WTC11 (cell line): Measurements from ENCODE around the gene COPB2. TPM values are rescaled to one million over a fixed set of nuclear protein-coding genes. Genes with fewer than 3 reads are reported as not detected.

Experiments used
- ATAC-seq: fragments of 200-7000 bp; cut with Tn5 transposase; 2 replicates; pipeline ENCODE4 v1.10.0; 2021; ENCODE audit warnings: mild to moderate bottlenecking, moderate library complexity
- CTCF ChIA-PET: fragments of 300-600 bp; sonication (Branson Sonifier 250); formaldehyde crosslinking; loops from one replicate; lab custom pipeline; 2021; ENCODE audit warnings: antibody characterized with exemption; lab: Charles Lee
- POLR2A ChIA-PET: fragments of 350-600 bp; sonication (Branson Sonifier 250); formaldehyde crosslinking; loops from one replicate; lab custom pipeline; 2021; ENCODE audit warnings: antibody characterized with exemption; lab: Charles Lee
- DNase-seq: peaks from one replicate; pipeline ENCODE4 v3.0.0; 2021; ENCODE audit warnings: low spot score
- H3K27ac Mint-ChIP-seq: 2 replicates; pipeline ENCODE4 v1.8.0; 2021; ENCODE audit warnings: mixed read lengths
- H3K27me3 Mint-ChIP-seq: 2 replicates; pipeline ENCODE4 v1.8.0; 2021; ENCODE audit warnings: low read depth, mild to moderate bottlenecking, moderate library complexity, mixed read lengths
- H3K36me3 Mint-ChIP-seq: 2 replicates; pipeline ENCODE4 v1.8.0; 2021; ENCODE audit warnings: mixed read lengths
- H3K4me1 Mint-ChIP-seq: 2 replicates; pipeline ENCODE4 v1.8.0; 2022; ENCODE audit warnings: mixed read lengths
- H3K4me3 Mint-ChIP-seq: 2 replicates; pipeline ENCODE4 v1.8.0; 2021; ENCODE audit warnings: mild to moderate bottlenecking, moderate library complexity, mixed read lengths
- H3K9me3 Mint-ChIP-seq: 2 replicates; pipeline ENCODE4 v1.8.0; 2021; ENCODE audit warnings: mixed read lengths
- ATF1 ChIP-seq: sonication (generic); formaldehyde crosslinking; IDR thresholded peaks from 2 replicates; pipeline ENCODE4 v1.8.1; 2023; ENCODE audit warnings: mild to moderate bottlenecking, moderate library complexity, missing genetic modification reagents
- EMX1 ChIP-seq: fragments of 250-450 bp; sonication (Bioruptor Pico); IDR thresholded peaks from 2 replicates; pipeline ENCODE4 v1.8.0; 2021; ENCODE audit warnings: mild to moderate bottlenecking
- FOXJ3 ChIP-seq: sonication (generic); formaldehyde crosslinking; IDR thresholded peaks from 2 replicates; pipeline ENCODE4 v1.9.0; 2021; ENCODE audit warnings: missing genetic modification reagents, mild to moderate bottlenecking, borderline replicate concordance
- FOXK1 ChIP-seq: sonication (generic); formaldehyde crosslinking; IDR thresholded peaks from 2 replicates; pipeline ENCODE4 v1.8.0; 2022; ENCODE audit warnings: mild to moderate bottlenecking, moderate library complexity, missing genetic modification reagents
- GABPB1 ChIP-seq: sonication (generic); formaldehyde crosslinking; IDR thresholded peaks from 2 replicates; pipeline ENCODE4 v1.8.1; 2023; ENCODE audit warnings: mild to moderate bottlenecking, missing genetic modification reagents
- GTF2I ChIP-seq: fragments of 250-450 bp; sonication (Bioruptor Pico); conservative IDR thresholded peaks from 2 replicates; pipeline ENCODE4 v1.4.0; 2021; ENCODE audit warnings: mild to moderate bottlenecking
- IRF2 ChIP-seq: sonication (generic); formaldehyde crosslinking; IDR thresholded peaks from 2 replicates; pipeline ENCODE4 v1.8.0; 2022; ENCODE audit warnings: low read depth, missing genetic modification reagents, borderline replicate concordance
- JAZF1 ChIP-seq: fragments of 250-450 bp; sonication (Bioruptor Pico); IDR thresholded peaks from 2 replicates; pipeline ENCODE4 v1.9.0; 2021; ENCODE audit warnings: moderate library complexity, mild to moderate bottlenecking, inconsistent platforms
- NFATC4 ChIP-seq: fragments of 250-450 bp; sonication (Bioruptor Pico); IDR thresholded peaks from 2 replicates; pipeline ENCODE4 v1.9.0; 2021; ENCODE audit warnings: mild to moderate bottlenecking
- NFE2L1 ChIP-seq: sonication (generic); formaldehyde crosslinking; IDR thresholded peaks from 2 replicates; pipeline ENCODE4 v1.8.1; 2023; ENCODE audit warnings: missing genetic modification reagents
- NFYB ChIP-seq: sonication (generic); formaldehyde crosslinking; conservative IDR thresholded peaks from 2 replicates; pipeline ENCODE4 v1.8.0; 2022; ENCODE audit warnings: low read depth, missing genetic modification reagents
- NR1H2 ChIP-seq: sonication (generic); formaldehyde crosslinking; IDR thresholded peaks from 2 replicates; pipeline ENCODE4 v1.9.0; 2021; ENCODE audit warnings: mild to moderate bottlenecking, moderate library complexity, missing genetic modification reagents
- STAT6 ChIP-seq: sonication (generic); formaldehyde crosslinking; conservative IDR thresholded peaks from 2 replicates; pipeline ENCODE4 v1.8.1; 2023; ENCODE audit warnings: mild to moderate bottlenecking, low read depth, missing genetic modification reagents, moderate library complexity
- TEAD1 ChIP-seq: sonication (generic); formaldehyde crosslinking; IDR thresholded peaks from 2 replicates; pipeline ENCODE4 v1.8.0; 2022; ENCODE audit warnings: mild to moderate bottlenecking, missing genetic modification reagents
- ZBTB21 ChIP-seq: sonication (generic); formaldehyde crosslinking; IDR thresholded peaks from 2 replicates; pipeline ENCODE4 v1.8.1; 2023; ENCODE audit warnings: mild to moderate bottlenecking, missing genetic modification reagents, borderline replicate concordance
- ZNF138 ChIP-seq: sonication (generic); formaldehyde crosslinking; conservative IDR thresholded peaks from 2 replicates; pipeline ENCODE4 v1.8.1; 2022; ENCODE audit warnings: mild to moderate bottlenecking, moderate library complexity, missing genetic modification reagents
- ZNF281 ChIP-seq: sonication (generic); formaldehyde crosslinking; IDR thresholded peaks from 2 replicates; pipeline ENCODE4 v1.8.0; 2023; ENCODE audit warnings: mild to moderate bottlenecking, missing genetic modification reagents
- ZNF512 ChIP-seq: sonication (generic); formaldehyde crosslinking; IDR thresholded peaks from 2 replicates; pipeline ENCODE4 v1.8.1; 2022; ENCODE audit warnings: missing genetic modification reagents, borderline replicate concordance
- total RNA-seq: library from RNA; stranded (reverse); gene quantifications from 3 replicates; pipeline ENCODE4 v1.2.3, GENCODE V29; 2021

The COPB2 gene
- total RNA-seq, 1 experiment from 2014 or later: 141 TPM

- TF ChIP-seq JAZF1 (no peak), FOXK1 (no peak), NFATC4 (CRISPR knock-in tag) (no peak), ZNF281 (CRISPR knock-in tag) (no peak), ATF1 (CRISPR knock-in tag) (no peak)
- TF ChIP-seq, all 79 proteins: peak for 0
These were observed 62.7 kb downstream of the COPB2 start (continued) for GRCh38 chr3:139326707-139327106.

- no peaks in the 10 kb centered on the region for H3K36me3 Mint-ChIP-seq
- TF ChIP-seq ZNF512 (CRISPR knock-in tag): no peak
- CTCF ChIA-PET: interaction anchor here (1.0 kb wide), 1 partner anchor 203 kb away, joined by 3 read pairs; no protein-coding TSS in a partner anchor
- H3K27me3 Mint-ChIP-seq: peaks cover 37% of the 10 kb centered on the region
- H3K27ac Mint-ChIP-seq: no peak overlapping the region
- H3K4me1 Mint-ChIP-seq: peaks cover 4% of the 10 kb centered on the region; the same call in 1 of the 2 replicates
- H3K4me3 Mint-ChIP-seq: no peak overlapping the region
- ATAC-seq (no peak), DNase-seq (no peak)
- no peaks in the 10 kb centered on the region for H3K9me3 Mint-ChIP-seq
- POLR2A ChIA-PET: no interaction called here
These were observed 63.3 kb downstream of the COPB2 start for GRCh38 chr3:139326131-139326530.

GRCh38 chr3:139325551-139325950, 63.9 kb downstream of the COPB2 start:
- DNase-seq: no peak
- Mint-ChIP-seq H3K36me3 (no peaks in the 10 kb centered on the region), H3K4me1 (peaks cover 4% of the 10 kb centered on the region; the same call in 1 of the 2 replicates), H3K27me3 (peaks cover 31% of the 10 kb centered on the region), H3K9me3 (no peaks in the 10 kb centered on the region), H3K27ac (no peak overlapping the region), H3K4me3 (no peak overlapping the region)
- no peak for ATAC-seq
- POLR2A ChIA-PET: no interaction called here
- CTCF ChIA-PET: no interaction called here
- no peak for TF ChIP-seq GABPB1 (CRISPR knock-in tag)
- TF ChIP-seq NR1H2 (CRISPR knock-in tag): no peak
- no peak for TF ChIP-seq ZBTB21 (CRISPR knock-in tag)
- TF ChIP-seq IRF2 (CRISPR knock-in tag): no peak
- no peak for TF ChIP-seq TEAD1 (CRISPR knock-in tag)
- TF ChIP-seq ZNF512 (CRISPR knock-in tag): no peak
- TF ChIP-seq FOXJ3 (CRISPR knock-in tag): no peak
- TF ChIP-seq STAT6 (CRISPR knock-in tag): no peak
- TF ChIP-seq NFYB (CRISPR knock-in tag): no peak
- TF ChIP-seq EMX1 (CRISPR knock-in tag): no peak
- no peak for TF ChIP-seq FOXK1
- TF ChIP-seq NFE2L1: no peak
- TF ChIP-seq GTF2I (CRISPR knock-in tag): no peak
- TF ChIP-seq ZNF138 (CRISPR knock-in tag): no peak
